ENCODE data around the gene CRACR2A.

Gene CRACR2A

GRCh38 chr12:3684449-3685051 is 68.4 kb downstream of the CRACR2A start:
- TF ChIP-seq TAF1 (IDR thresholded peaks at IDR 0.05; ENCODE audit: borderline replicate concordance, insufficient read depth, low read length) (no peak), SIN3A (IDR thresholded peaks at IDR 0.05; ENCODE audit: borderline replicate concordance, insufficient read depth, low read length) (no peak), FOXP2 (optimal IDR thresholded peaks at IDR 0.05; ENCODE audit: borderline replicate concordance, extremely low read depth, extremely low read length, insufficient read depth) (no peak), POLR2AphosphoS5 (IDR thresholded peaks at IDR 0.05; ENCODE audit: low read depth, low read length) (no peak)
- TF ChIP-seq, protein P1, sequence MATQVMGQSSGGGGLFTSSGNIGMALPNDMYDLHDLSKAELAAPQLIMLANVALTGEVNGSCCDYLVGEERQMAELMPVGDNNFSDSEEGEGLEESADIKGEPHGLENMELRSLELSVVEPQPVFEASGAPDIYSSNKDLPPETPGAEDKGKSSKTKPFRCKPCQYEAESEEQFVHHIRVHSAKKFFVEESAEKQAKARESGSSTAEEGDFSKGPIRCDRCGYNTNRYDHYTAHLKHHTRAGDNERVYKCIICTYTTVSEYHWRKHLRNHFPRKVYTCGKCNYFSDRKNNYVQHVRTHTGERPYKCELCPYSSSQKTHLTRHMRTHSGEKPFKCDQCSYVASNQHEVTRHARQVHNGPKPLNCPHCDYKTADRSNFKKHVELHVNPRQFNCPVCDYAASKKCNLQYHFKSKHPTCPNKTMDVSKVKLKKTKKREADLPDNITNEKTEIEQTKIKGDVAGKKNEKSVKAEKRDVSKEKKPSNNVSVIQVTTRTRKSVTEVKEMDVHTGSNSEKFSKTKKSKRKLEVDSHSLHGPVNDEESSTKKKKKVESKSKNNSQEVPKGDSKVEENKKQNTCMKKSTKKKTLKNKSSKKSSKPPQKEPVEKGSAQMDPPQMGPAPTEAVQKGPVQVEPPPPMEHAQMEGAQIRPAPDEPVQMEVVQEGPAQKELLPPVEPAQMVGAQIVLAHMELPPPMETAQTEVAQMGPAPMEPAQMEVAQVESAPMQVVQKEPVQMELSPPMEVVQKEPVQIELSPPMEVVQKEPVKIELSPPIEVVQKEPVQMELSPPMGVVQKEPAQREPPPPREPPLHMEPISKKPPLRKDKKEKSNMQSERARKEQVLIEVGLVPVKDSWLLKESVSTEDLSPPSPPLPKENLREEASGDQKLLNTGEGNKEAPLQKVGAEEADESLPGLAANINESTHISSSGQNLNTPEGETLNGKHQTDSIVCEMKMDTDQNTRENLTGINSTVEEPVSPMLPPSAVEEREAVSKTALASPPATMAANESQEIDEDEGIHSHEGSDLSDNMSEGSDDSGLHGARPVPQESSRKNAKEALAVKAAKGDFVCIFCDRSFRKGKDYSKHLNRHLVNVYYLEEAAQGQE (IDR thresholded peaks at IDR 0.05; ENCODE audit: insufficient read depth in 1 of 2, low read depth in 2 of 2, low read length in 2 of 2): no peak

- TF ChIP-seq POLR2AphosphoS5 (IDR thresholded peaks at IDR 0.05; ENCODE audit: low read depth, low read length): no peak
- TF ChIP-seq TAF1 (IDR thresholded peaks at IDR 0.05; ENCODE audit: borderline replicate concordance, insufficient read depth, low read length): no peak
- no peak for TF ChIP-seq SIN3A (IDR thresholded peaks at IDR 0.05; ENCODE audit: borderline replicate concordance, insufficient read depth, low read length)
- TF ChIP-seq, protein P1 (IDR thresholded peaks at IDR 0.05; ENCODE audit: insufficient read depth in 1 of 2, low read depth in 2 of 2, low read length in 2 of 2): no peak
- no peak for TF ChIP-seq FOXP2 (optimal IDR thresholded peaks at IDR 0.05; ENCODE audit: borderline replicate concordance, extremely low read depth, extremely low read length, insufficient read depth)
These were observed 69.2 kb downstream of the CRACR2A start for GRCh38 chr12:3683670-3684069.

DNA sequence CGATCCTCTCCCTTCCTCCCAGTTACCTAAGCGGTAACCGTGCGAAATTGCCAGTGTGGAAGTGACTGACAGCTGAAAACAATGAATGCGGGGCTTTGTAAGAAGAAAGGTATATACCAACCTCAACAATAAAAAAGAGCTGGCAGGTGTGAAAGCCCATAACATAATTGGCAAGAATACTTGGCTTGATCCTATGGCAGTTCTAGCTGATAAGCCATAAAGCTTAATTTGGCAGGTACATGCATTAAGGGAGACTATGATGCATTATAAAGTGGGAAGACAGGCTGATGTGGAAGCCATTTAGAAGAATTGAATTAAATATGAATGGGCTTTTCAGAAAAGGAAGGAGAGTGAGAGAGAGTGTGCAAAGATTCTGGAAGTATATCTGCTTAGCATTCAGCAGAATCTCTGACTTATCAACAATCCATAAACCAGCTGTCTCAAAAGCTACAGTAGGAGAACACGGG is 71.3 kb downstream of the CRACR2A start:
- TF ChIP-seq SIN3A (IDR thresholded peaks at IDR 0.05; ENCODE audit: borderline replicate concordance, insufficient read depth, low read length) (no peak), TAF1 (IDR thresholded peaks at IDR 0.05; ENCODE audit: borderline replicate concordance, insufficient read depth, low read length) (no peak), POLR2AphosphoS5 (IDR thresholded peaks at IDR 0.05; ENCODE audit: low read depth, low read length) (no peak), FOXP2 (optimal IDR thresholded peaks at IDR 0.05; ENCODE audit: borderline replicate concordance, extremely low read depth, extremely low read length, insufficient read depth) (no peak)
- TF ChIP-seq, protein P1 (IDR thresholded peaks at IDR 0.05; ENCODE audit: insufficient read depth in 1 of 2, low read depth in 2 of 2, low read length in 2 of 2): no peak

- TF ChIP-seq SIN3A (IDR thresholded peaks at IDR 0.05; ENCODE audit: borderline replicate concordance, insufficient read depth, low read length): no peak
- TF ChIP-seq, protein P1 (IDR thresholded peaks at IDR 0.05; ENCODE audit: insufficient read depth in 1 of 2, low read depth in 2 of 2, low read length in 2 of 2): no peak
- TF ChIP-seq POLR2AphosphoS5 (IDR thresholded peaks at IDR 0.05; ENCODE audit: low read depth, low read length): no peak
- TF ChIP-seq FOXP2 (optimal IDR thresholded peaks at IDR 0.05; ENCODE audit: borderline replicate concordance, extremely low read depth, extremely low read length, insufficient read depth): no peak
- TF ChIP-seq TAF1 (IDR thresholded peaks at IDR 0.05; ENCODE audit: borderline replicate concordance, insufficient read depth, low read length): no peak
These were observed 71.9 kb downstream of the CRACR2A start for GRCh38 chr12:3680919-3681594.
